Fibroblast of the aortic adventitia (primary cell): ENCODE measurements around the gene UGT2B7. TPM values are rescaled to one million over a fixed set of nuclear protein-coding genes. Genes with fewer than 3 reads are reported as not detected.

Experiments
- DNase-seq: peaks from one replicate; pipeline ENCODE4 v3.0.0-alpha.2; 2010; ENCODE audit warnings: low read depth
- H3K4me3 ChIP-seq: 2 replicates; pipeline ENCODE4 v1.5.1; 2011; ENCODE audit warnings: low read depth, mild to moderate bottlenecking, control low read depth, low read length, moderate library complexity
- total RNA-seq: library from RNA; depleted of rRNA; stranded (reverse); fragments of >200 nt; gene quantifications from 2 replicates; pipeline ENCODE4 v1.2.3, GENCODE V29; 2012; ENCODE audit warnings: low replicate concordance
- TF ChIP-seq, protein P1 (sequence below): IDR thresholded peaks from 2 replicates; pipeline ENCODE4 v1.5.1; 2011; ENCODE audit warnings: mild to moderate bottlenecking, low read length, control low read depth, inconsistent platforms; ENCODE audit not compliant: insufficient read depth

Gene UGT2B7
- total RNA-seq, 1 donor, result not detected

DNA sequence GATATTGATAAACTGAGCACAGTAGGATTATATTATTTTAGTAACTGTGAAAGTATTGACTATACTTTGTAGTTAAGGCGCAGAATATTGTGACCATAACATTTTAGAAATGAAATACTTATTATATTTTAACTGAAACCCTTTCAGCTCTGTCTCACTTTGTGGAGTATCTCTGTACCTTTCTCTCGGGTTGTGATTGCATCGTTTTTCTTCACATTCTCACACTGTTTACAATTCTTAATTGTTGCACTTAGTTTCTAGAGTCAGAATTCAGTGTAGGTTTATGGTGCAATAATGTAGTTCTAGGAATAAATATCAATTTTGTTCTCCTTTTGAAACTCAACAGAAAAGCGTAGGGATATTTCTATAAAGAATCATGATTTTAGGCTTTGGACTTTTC, 57.7 kb downstream of the UGT2B7 start:
- TF ChIP-seq, protein P1, sequence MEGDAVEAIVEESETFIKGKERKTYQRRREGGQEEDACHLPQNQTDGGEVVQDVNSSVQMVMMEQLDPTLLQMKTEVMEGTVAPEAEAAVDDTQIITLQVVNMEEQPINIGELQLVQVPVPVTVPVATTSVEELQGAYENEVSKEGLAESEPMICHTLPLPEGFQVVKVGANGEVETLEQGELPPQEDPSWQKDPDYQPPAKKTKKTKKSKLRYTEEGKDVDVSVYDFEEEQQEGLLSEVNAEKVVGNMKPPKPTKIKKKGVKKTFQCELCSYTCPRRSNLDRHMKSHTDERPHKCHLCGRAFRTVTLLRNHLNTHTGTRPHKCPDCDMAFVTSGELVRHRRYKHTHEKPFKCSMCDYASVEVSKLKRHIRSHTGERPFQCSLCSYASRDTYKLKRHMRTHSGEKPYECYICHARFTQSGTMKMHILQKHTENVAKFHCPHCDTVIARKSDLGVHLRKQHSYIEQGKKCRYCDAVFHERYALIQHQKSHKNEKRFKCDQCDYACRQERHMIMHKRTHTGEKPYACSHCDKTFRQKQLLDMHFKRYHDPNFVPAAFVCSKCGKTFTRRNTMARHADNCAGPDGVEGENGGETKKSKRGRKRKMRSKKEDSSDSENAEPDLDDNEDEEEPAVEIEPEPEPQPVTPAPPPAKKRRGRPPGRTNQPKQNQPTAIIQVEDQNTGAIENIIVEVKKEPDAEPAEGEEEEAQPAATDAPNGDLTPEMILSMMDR, result no peak
- no peak overlapping the region for H3K4me3 ChIP-seq
- no peak for DNase-seq

DNA sequence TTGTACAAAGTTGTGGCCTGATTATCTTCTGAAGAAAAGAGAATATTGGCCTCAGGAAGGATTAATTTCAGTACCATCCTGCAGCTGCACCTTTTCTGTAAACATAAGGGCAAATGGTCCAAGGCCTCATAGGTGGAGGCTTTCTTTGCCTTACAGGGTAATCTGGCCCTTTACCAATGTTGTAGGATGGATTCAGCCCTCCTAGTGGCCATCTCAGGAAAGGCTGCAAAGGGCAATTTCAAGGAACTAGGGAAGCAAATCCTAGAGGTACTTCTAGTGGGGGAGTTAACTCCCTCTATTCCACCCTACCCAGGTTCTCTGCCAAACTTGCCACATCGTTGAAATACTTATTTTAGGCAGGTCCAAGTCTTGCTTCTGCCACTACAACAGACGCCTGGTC, 60.6 kb downstream of the UGT2B7 start:
- TF ChIP-seq, protein P1, result peak; percentile 40
- DNase-seq, result peak; percentile 2
- H3K4me3 ChIP-seq, result no peak overlapping the region

Other genes starting within 250 kb of the UGT2B7 start
- gene UGT2A3, start 144.7 kb upstream of the UGT2B7 start, total RNA-seq, result not detected in 2 replicates
- gene UGT2B11, start 118.3 kb downstream of the UGT2B7 start, total RNA-seq, result not detected in 2 replicates
- not detected in 2 replicates for gene UGT2B28, start 184.0 kb downstream of the UGT2B7 start, total RNA-seq